Breast epithelium (tissue), 4 donors: ENCODE results near the gene CD244. TPM values are rescaled to one million over a fixed set of nuclear protein-coding genes. Genes with fewer than 3 reads are reported as not detected.

Experiments
- DNase-seq, 2 donors: peaks; one replicate each; pipeline ENCODE4 v3.0.0-alpha.2; 2019; ENCODE audit warnings: low spot score in 2 of 2
- H3K27ac ChIP-seq, 2 donors: fragments of 200-600 bp; sonication (generic) in 1 of 2; one replicate each; pipeline ENCODE4 v1.5.1; 2016 to 2019; ENCODE audit warnings: mild to moderate bottlenecking in 1 of 2
- H3K27me3 ChIP-seq, 2 donors: fragments of 200-600 bp; sonication (generic) in 1 of 2; one replicate each; pipeline versions ENCODE4 v1.5.1 to v1.6.0; 2017 to 2019; ENCODE audit warnings: control low read depth in 1 of 2, mild to moderate bottlenecking in 1 of 2
- H3K36me3 ChIP-seq: fragments of 200-600 bp; one replicate; pipeline ENCODE4 v1.5.1; 2019
- H3K4me1 ChIP-seq, 2 donors: fragments of 200-600 bp; sonication (generic); one replicate each; pipeline ENCODE4 v1.5.1; 2016 to 2019; ENCODE audit warnings: control low read depth in 1 of 2
- H3K4me3 ChIP-seq, 3 donors: fragments of 200-600 bp; sonication (generic); 1 replicate in 2 of 3; 2 replicates in 1 of 3; pipeline ENCODE4 v1.5.1; 2016 to 2019; ENCODE audit warnings: mild to moderate bottlenecking in 3 of 3, moderate library complexity in 2 of 3
- H3K9me3 ChIP-seq, 2 donors: fragments of 200-600 bp; sonication (generic) in 1 of 2; one replicate each; pipeline ENCODE4 v1.5.1; 2016 to 2019; ENCODE audit warnings: control low read depth in 1 of 2
- CTCF ChIP-seq, 3 donors: fragments of 450-650 bp; IDR thresholded peaks; one replicate each; pipeline ENCODE4 v1.5.1; 2016 to 2017; ENCODE audit warnings: antibody characterized with exemption in 3 of 3, mild to moderate bottlenecking in 3 of 3, moderate library complexity in 3 of 3
- POLR2A ChIP-seq: fragments of 450-650 bp; IDR thresholded peaks from one replicate; pipeline ENCODE4 v1.6.1; 2016; ENCODE audit warnings: antibody characterized with exemption, mild to moderate bottlenecking, moderate library complexity
- POLR2AphosphoS5 ChIP-seq, 3 donors: sonication (generic); formaldehyde crosslinking; IDR thresholded peaks; one replicate each; pipeline ENCODE4 v1.6.1; 2017; ENCODE audit warnings: antibody characterized with exemption in 3 of 3
- intact Hi-C: fragments of 100-400 bp; cut with DNase I; formaldehyde crosslinking; loops from one replicate; pipeline ENCODE4 v1.15.1; 2023; ENCODE audit warnings: low total_unique reads
- total RNA-seq, 3 donors: library from RNA; depleted of rRNA; stranded (reverse); fragments of >200 nt; gene quantifications; one replicate each; pipeline ENCODE4 v1.1.0, GENCODE V29; 2016

Gene CD244
- total RNA-seq, 3 donors from 2014 or later, result 0.64 to 1.6 (median 0.66) TPM

DNA sequence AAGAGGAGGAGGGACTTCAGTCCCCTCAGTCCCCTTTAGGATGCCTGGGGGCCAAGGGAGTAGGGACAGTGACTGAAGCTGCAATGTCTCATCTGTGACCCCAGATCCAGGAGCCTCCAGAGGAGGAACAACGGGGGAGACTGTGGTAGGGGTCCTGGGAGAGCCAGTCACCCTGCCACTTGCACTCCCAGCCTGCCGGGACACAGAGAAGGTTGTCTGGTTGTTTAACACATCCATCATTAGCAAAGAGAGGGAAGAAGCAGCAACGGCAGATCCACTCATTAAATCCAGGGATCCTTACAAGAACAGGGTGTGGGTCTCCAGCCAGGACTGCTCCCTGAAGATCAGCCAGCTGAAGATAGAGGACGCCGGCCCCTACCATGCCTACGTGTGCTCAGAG, 48.4 kb downstream of the CD244 start:
- Histone ChIP-seq H3K36me3 (no peaks in the 10 kb centered on the region), H3K4me1 (no peaks in the 10 kb centered on the region), H3K27ac (no peak overlapping the region), H3K4me3 (no peak overlapping the region), H3K9me3 (no peaks in the 10 kb centered on the region), H3K27me3 (no peaks in the 10 kb centered on the region)
- DNase-seq, result no peak
- TF ChIP-seq POLR2A (no peak), POLR2AphosphoS5 (IDR thresholded peaks at IDR 0.05) (no peak), CTCF (IDR thresholded peaks at IDR 0.05) (no peak)
- intact Hi-C loops, result no loop called here

DNA sequence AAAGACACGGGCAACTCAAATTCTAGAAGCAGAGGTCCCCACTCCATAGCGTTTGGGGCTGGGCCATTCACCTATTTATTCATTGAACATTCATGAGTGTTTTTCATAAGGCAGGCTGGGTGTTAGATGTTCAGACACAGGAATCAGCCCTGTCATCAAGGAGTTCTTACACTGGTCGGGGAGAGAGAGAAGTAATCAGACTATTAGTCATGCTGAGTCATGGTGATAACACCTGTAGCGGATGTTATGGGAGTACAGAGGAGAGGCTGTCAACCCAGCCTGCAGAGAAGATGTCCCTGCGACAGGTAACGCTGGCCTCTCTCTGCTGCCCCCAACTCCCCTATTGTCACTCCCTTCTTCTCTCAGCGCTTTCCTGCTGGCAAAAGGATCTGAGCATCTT, 49.5 kb downstream of the CD244 start:
- Histone ChIP-seq H3K4me1 (no peaks in the 10 kb centered on the region), H3K27ac (no peak overlapping the region), H3K9me3 (peaks cover under 1 to 5% of the 10 kb centered on the region in 2 donors), H3K4me3 (no peak overlapping the region), H3K36me3 (no peaks in the 10 kb centered on the region), H3K27me3 (no peaks in the 10 kb centered on the region)
- no peak for DNase-seq
- no peak for TF ChIP-seq POLR2AphosphoS5 (IDR thresholded peaks at IDR 0.05)
- TF ChIP-seq POLR2A, result no peak
- TF ChIP-seq CTCF (IDR thresholded peaks at IDR 0.05), result no peak
- intact Hi-C loops, result no loop called here

GRCh38 chr1:160811147-160811546, 51.5 kb downstream of the CD244 start:
- TF ChIP-seq POLR2AphosphoS5 (IDR thresholded peaks at IDR 0.05), result no peak
- TF ChIP-seq POLR2A, result no peak
- TF ChIP-seq CTCF (IDR thresholded peaks at IDR 0.05), result no peak
- H3K36me3 ChIP-seq, result no peaks in the 10 kb centered on the region
- H3K27me3 ChIP-seq, result no peaks in the 10 kb centered on the region
- H3K9me3 ChIP-seq, result peaks cover 17 to 21% of the 10 kb centered on the region in 2 donors
- no peak overlapping the region for H3K27ac ChIP-seq
- H3K4me1 ChIP-seq, result no peaks in the 10 kb centered on the region
- no peak for DNase-seq
- H3K4me3 ChIP-seq, result no peak overlapping the region
- intact Hi-C loops, result no loop called here

DNA sequence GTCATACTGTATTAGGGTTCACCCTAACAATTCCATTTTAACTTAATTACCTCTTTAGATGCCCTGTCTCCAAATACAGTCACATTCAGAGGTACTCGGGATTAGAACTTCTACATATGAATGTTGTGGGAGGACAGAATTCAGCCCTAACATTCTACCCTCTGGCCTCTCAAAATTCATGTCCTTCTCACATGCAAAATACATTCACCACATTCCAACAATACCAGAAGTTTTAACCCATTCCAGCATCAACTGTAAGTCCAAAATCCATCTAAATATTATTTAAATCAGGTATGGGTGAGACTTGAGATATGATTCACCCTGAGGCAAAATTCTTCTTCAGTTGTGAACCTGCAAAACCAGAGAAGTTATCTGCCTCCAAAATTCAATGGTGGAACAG, 52.2 kb downstream of the CD244 start:
- Histone ChIP-seq H3K36me3 (no peaks in the 10 kb centered on the region), H3K27ac (no peak overlapping the region), H3K4me1 (no peaks in the 10 kb centered on the region), H3K4me3 (no peak overlapping the region), H3K9me3 (peaks cover 17 to 24% of the 10 kb centered on the region in 2 donors), H3K27me3 (no peaks in the 10 kb centered on the region)
- no peak for DNase-seq
- no peak for TF ChIP-seq CTCF (IDR thresholded peaks at IDR 0.05)
- TF ChIP-seq POLR2A, result no peak
- no peak for TF ChIP-seq POLR2AphosphoS5 (IDR thresholded peaks at IDR 0.05)
- intact Hi-C loops, result no loop called here

DNA sequence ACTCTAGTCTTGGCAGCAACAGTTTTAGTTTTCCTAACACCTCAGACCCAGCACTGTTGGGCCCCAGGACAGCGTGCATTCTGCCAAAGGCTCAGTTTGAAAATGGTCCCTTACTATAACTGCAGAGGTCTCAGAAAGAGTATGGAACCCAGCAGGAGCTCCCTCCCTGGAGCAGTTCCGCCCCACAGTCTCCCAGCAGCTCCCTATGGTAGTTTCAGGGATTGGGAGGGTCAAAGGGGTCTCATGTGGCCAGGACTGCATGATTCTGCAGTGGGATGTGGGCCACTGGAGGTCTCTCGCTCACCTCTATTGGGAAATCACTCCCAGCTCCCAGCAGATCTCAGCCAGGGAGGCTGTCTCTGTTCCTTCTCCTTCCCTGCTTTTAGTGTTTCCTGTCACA, 54.4 kb downstream of the CD244 start:
- intact Hi-C loops, result no loop called here
- Histone ChIP-seq H3K9me3 (peaks cover 17 to 24% of the 10 kb centered on the region in 2 donors), H3K4me3 (no peak overlapping the region), H3K27ac (no peak overlapping the region), H3K4me1 (no peaks in the 10 kb centered on the region), H3K36me3 (no peaks in the 10 kb centered on the region), H3K27me3 (no peaks in the 10 kb centered on the region)
- no peak for DNase-seq
- no peak for TF ChIP-seq CTCF (IDR thresholded peaks at IDR 0.05)
